Body of pancreas (tissue), 4 donors: Measurements from ENCODE around the gene SPDYE3. TPM values are rescaled to one million over a fixed set of nuclear protein-coding genes. Genes with fewer than 3 reads are reported as not detected.
"Not testable (repeated sequence)": the region's sequence is repeated elsewhere in the genome, so short reads cannot be mapped to it uniquely, and the experiment has no call there.

Experiments
- ATAC-seq: fragments of 150-250 bp; one replicate; pipeline ENCODE4 v1.9.1; 2016
- DNase-seq, 4 donors: peaks; one replicate each; pipeline ENCODE4 v3.0.0-alpha.2; 2019
- H3K27ac ChIP-seq, 4 donors: fragments of 200-600 bp; sonication (generic); 1 replicate in 3 of 4; 2 replicates in 1 of 4; pipeline versions ENCODE4 v1.5.1 to v1.6.1; 2016 to 2019; ENCODE audit warnings: mild to moderate bottlenecking in 1 of 4, mixed read lengths in 1 of 4, moderate library complexity in 1 of 4
- H3K27me3 ChIP-seq, 2 donors: fragments of 200-600 bp; sonication (generic); one replicate each; pipeline ENCODE4 v1.6.0; 2016; ENCODE audit warnings: mild to moderate bottlenecking in 1 of 2
- H3K36me3 ChIP-seq, 2 donors: fragments of 200-600 bp; sonication (generic); replicated peaks in 1 of 2; 2 replicates each; pipeline ENCODE4 v1.5.1; 2016; ENCODE audit warnings: low read depth in 2 of 2; ENCODE audit not compliant: insufficient read depth in 1 of 2
- H3K4me1 ChIP-seq: fragments of 200-600 bp; sonication (generic); one replicate; pipeline ENCODE4 v1.6.0; 2016
- H3K4me3 ChIP-seq, 2 donors: fragments of 200-600 bp; sonication (generic); 1 replicate in 1 of 2; 2 replicates in 1 of 2; pipeline ENCODE4 v1.5.1; 2016 to 2019
- H3K9me3 ChIP-seq, 3 donors: fragments of 200-600 bp; sonication (generic); 1 replicate in 2 of 3; 2 replicates in 1 of 3; pipeline ENCODE4 v1.5.1; 2016
- POLR2A ChIP-seq, 3 donors: fragments of 450-650 bp; IDR thresholded peaks; one replicate each; pipeline ENCODE4 v1.6.1; 2016; ENCODE audit warnings: antibody characterized with exemption in 3 of 3, mild to moderate bottlenecking in 2 of 3
- WGBS, 2 donors: methylation state at CpG; one replicate each; pipeline ENCODE4 v1.1.5; 2017; 5-methylcytosine and 5-hydroxymethylcytosine counted together
- intact Hi-C: fragments of 100-400 bp; cut with DNase I; formaldehyde crosslinking; loops from one replicate; pipeline ENCODE4 v1.15.1; 2023
- total RNA-seq, 2 donors: library from RNA; depleted of rRNA; stranded (reverse); fragments of >200 nt; gene quantifications; one replicate each; pipeline ENCODE4 v1.1.0, GENCODE V29; 2016
- TF ChIP-seq, protein P1 (sequence below), 7 experiments: fragments of 450-650 bp in 4 of 7; fragments of 200-600 bp in 3 of 7; sonication (generic) in 3 of 7; IDR thresholded peaks; one replicate each; pipeline ENCODE4 v1.5.1; 2016 to 2019; ENCODE audit warnings: antibody characterized with exemption in 7 of 7

Gene SPDYE3
- total RNA-seq, 2 donors from 2014 or later = not detected

DNA sequence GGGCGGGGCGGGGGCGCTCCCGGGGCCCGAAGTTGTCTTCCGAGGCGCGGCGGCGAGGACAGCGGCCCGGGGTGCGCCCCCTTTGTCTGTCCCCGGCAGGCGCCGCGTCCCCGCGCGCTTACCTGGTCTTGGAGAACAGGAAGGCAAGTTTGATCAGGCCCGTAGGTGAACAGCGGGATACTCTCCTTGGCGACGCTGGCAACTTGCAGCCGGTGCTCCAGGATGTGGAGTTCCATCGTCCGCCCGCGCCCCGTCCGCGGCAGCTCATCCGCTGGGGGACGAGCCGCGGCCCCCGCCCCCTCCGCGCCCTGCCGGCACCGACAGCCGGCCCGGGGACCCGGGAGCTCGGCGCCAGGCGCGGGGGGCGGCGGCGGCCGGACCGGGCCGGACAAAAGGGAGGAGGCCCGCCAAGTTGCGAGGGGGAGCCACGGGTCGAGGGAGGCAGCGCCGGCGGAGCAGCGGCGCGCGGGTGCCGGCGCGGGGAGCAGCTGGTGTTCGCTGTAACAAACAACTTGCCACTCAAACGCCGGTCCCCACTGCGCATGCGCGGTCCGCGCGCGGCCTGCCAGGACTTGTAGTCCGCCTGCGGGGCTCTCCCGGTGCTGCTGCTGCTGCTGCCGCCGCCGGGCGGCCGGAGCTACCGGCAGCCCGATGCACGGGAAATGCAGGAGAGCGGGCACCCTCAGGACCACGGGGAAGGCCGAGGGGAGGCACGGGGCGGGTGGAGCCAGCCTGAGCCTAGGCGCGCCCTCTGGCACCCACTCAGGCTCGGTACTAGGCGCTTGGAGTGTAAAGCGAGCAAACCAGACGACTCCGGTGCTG lies 35.6 kb upstream of the SPDYE3 start:
- Histone ChIP-seq H3K4me1 (peaks cover 24% of the 10 kb centered on the region), H3K36me3 (no peaks in the 10 kb centered on the region), H3K27me3 (no peaks in the 10 kb centered on the region), H3K4me3 (peak overlapping the region; percentile 55 to 61), H3K27ac (peak overlapping the region; percentile 64 to 81 (median 78)), H3K9me3 (no peaks in the 10 kb centered on the region)
- ATAC-seq = peak; percentile 89
- peak; percentile 98 to 99 (median 99) for DNase-seq
- intact Hi-C loops = no loop called here
- 0 to 1% methylated on average over 2 to 99 of the region's 101 CpGs for WGBS, 2 donors
- TF ChIP-seq, protein P1, sequence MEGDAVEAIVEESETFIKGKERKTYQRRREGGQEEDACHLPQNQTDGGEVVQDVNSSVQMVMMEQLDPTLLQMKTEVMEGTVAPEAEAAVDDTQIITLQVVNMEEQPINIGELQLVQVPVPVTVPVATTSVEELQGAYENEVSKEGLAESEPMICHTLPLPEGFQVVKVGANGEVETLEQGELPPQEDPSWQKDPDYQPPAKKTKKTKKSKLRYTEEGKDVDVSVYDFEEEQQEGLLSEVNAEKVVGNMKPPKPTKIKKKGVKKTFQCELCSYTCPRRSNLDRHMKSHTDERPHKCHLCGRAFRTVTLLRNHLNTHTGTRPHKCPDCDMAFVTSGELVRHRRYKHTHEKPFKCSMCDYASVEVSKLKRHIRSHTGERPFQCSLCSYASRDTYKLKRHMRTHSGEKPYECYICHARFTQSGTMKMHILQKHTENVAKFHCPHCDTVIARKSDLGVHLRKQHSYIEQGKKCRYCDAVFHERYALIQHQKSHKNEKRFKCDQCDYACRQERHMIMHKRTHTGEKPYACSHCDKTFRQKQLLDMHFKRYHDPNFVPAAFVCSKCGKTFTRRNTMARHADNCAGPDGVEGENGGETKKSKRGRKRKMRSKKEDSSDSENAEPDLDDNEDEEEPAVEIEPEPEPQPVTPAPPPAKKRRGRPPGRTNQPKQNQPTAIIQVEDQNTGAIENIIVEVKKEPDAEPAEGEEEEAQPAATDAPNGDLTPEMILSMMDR (IDR thresholded peaks at IDR 0.05) = peak; percentile 9 to 70 (median 54)
- TF ChIP-seq POLR2A (IDR thresholded peaks at IDR 0.05) = peak; percentile 52 to 58 (median 54)

DNA sequence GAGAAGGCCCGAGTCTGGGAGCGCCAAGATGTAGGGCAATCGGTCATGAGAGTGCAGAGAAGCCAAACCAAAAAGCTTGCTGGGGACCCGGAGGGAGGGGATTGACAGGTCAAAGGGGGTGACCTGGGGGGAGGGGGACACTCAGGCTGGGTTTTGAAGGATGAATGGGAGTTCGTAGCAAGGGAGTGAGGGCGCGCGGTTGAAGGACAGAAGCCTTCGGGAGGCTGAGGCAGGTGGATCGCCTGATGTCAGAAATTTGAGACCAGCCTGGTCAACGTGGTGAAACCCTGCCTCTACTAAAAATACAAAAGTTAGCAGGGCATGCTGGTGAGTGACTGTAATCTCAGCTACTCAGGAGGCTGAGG lies 35.0 kb upstream of the SPDYE3 start:
- H3K36me3 ChIP-seq, ATAC-seq, intact Hi-C loops, DNase-seq, H3K9me3 ChIP-seq, H3K27me3 ChIP-seq: not testable (repeated sequence)
- peak overlapping the region in 3 of 4 donors; percentile 64 to 81 (median 80) for H3K27ac ChIP-seq
- peak overlapping the region in 1 of 2 donors; percentile 55 for H3K4me3 ChIP-seq
- WGBS, 2 donors = 42 to 48% methylated on average over 11 of the region's 11 CpGs
- peaks cover 18% of the 10 kb centered on the region for H3K4me1 ChIP-seq

DNA sequence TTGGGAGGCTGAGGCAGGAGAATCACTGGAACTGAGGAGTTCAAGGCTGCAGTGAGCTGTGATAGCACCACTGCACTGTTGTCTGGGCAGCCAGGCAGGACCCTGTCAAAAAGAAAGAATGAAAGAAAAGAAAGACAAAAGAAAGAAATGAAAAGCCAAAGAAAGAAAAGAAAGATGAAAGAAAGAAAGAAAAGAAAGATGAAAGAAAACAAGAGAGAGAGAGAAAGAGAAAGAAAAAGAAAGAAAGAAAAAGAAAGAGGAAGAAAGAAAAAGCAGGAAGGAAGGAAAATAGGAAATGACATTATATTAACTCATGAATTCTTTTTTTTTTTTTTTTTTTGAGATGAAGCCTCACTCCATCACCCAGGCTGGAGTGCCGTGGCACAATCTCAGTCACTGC lies 32.4 kb upstream of the SPDYE3 start:
- TF ChIP-seq, protein P1 (IDR thresholded peaks at IDR 0.05) = no peak
- no peak for TF ChIP-seq POLR2A (IDR thresholded peaks at IDR 0.05)
- DNase-seq (no peak), ATAC-seq (no peak)
- Histone ChIP-seq H3K4me1 (peaks cover 5% of the 10 kb centered on the region), H3K4me3 (no peak overlapping the region), H3K27me3 (no peaks in the 10 kb centered on the region), H3K27ac (no peak overlapping the region), H3K36me3 (no peaks in the 10 kb centered on the region), H3K9me3 (no peaks in the 10 kb centered on the region)
- intact Hi-C loops = no loop called here
- WGBS, 2 donors = 50 to 88% methylated on average over 1 of the region's 1 CpG

DNA sequence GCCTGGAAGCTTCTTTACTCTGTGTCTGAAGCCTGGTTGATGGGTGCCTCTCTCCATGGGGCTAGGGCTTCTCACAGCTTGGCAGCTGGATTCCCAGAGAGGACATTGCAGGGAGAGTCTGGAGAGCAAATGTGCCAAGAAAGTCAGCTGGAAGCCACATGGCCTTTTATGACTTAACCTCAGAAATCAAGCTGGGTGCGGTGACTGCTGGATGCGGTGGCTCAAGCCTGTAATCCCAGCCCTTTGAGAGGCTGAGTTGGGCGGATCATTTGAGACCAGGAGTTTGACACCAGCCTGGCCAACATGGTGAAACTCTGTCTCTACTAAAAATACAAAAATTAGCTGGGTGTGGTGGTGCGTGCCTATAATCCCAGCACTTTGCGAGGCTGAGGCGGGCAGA lies 31.4 kb upstream of the SPDYE3 start:
- 100% methylated on average over 6 of the region's 6 CpGs; no CpG with 5 or more reads in 1 of the 2 donors for WGBS, 2 donors
- H3K27ac ChIP-seq, H3K4me3 ChIP-seq, H3K9me3 ChIP-seq, H3K4me1 ChIP-seq, ATAC-seq, H3K36me3 ChIP-seq, DNase-seq, intact Hi-C loops, H3K27me3 ChIP-seq: not testable (repeated sequence)

DNA sequence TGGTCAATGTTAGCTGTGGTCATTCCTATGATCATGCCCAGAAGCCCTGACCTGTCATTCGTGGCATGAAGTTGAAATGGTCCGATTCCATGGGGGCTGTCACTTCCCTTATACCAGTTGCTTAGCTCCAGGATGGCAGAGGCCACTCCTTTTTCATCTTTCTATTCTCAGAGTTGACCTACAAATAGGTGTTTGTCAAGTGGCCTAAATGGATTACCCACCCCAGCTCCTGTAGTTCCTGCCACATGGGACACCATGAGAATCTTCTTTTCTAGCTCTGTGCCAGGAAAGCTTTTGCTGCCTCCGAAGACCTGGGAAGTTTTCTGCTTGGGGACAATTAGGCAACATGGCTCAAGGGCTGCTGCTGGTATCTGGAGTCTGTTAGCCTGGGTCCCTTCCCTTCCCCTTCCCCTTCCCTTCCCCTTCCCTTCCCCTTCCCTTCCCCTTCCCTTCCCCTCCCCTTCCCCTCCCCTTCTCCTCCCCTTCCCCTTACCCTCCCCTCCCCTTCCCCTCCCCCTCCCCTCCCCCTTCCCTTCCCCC lies 25.4 kb upstream of the SPDYE3 start:
- 84 to 88% methylated on average over 3 of the region's 3 CpGs for WGBS, 2 donors
- H3K9me3 ChIP-seq, H3K27ac ChIP-seq, DNase-seq, intact Hi-C loops, H3K4me3 ChIP-seq, H3K36me3 ChIP-seq, ATAC-seq, H3K4me1 ChIP-seq, H3K27me3 ChIP-seq: not testable (repeated sequence)

DNA sequence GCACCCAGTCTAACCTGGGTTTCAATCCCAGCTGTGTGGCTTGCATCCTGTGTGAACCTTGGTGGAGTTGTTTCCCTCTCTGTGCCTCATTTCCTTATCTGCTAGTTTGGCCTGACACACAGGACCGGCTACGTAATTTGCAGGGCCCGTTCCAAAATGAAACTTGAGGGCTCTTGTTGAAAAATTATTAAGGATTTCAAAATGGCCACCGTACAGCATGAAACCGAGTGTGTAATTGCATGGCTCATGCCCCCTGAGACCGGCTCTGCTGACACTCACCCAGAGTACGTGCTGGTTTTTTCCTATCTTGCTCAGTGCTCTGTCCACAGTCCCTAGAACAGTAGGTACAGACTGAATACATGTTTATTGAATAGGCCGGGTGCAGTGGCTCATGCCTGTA lies 24.4 kb upstream of the SPDYE3 start:
- H3K27me3 ChIP-seq, H3K4me3 ChIP-seq, H3K27ac ChIP-seq, ATAC-seq, H3K4me1 ChIP-seq, intact Hi-C loops, H3K36me3 ChIP-seq, H3K9me3 ChIP-seq, DNase-seq: not testable (repeated sequence)
- WGBS, 2 donors = 96 to 100% methylated on average over 3 to 8 of the region's 8 CpGs

DNA sequence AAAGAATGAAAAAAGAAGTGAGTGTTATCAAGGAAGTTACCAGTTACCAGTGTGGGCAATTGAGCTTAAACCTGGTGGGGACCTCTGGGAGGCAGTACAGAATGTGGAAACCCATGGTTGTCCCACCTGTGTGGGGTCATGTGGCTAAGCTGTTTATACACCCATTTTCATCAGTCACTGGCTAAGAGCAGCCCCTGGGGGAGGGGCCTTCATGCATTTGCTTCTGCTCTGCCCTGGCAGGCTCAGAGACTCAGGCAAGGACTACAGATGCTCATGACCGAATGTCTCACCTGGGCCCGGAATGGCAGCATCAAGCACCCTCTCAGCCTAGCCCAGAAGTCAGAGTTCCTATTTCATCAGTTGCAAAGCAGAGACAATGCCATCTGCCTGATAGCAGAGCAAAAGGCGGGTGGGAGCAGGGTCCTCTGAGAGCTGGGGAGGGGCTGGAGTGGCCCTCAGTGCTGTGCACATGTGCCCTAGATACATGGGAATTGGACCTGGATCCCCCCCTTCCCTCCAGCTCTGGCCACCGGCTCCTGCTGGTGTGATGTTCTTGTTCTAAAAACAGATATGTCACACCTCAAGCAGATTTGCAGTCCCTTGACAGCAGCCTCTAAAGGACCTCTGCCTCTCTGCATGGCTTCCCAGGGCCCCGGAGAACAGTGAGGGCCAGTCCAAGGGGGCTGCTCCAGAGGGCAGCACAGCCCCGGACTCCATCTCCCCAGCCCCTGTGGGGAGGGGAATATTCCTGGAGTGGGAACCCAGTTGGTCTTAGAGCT lies 20.1 kb upstream of the SPDYE3 start:
- H3K27ac ChIP-seq, H3K36me3 ChIP-seq, H3K4me1 ChIP-seq, intact Hi-C loops, H3K4me3 ChIP-seq, H3K9me3 ChIP-seq, ATAC-seq, H3K27me3 ChIP-seq, DNase-seq: not testable (repeated sequence)
- 67 to 79% methylated on average over 1 to 6 of the region's 6 CpGs for WGBS, 2 donors

DNA sequence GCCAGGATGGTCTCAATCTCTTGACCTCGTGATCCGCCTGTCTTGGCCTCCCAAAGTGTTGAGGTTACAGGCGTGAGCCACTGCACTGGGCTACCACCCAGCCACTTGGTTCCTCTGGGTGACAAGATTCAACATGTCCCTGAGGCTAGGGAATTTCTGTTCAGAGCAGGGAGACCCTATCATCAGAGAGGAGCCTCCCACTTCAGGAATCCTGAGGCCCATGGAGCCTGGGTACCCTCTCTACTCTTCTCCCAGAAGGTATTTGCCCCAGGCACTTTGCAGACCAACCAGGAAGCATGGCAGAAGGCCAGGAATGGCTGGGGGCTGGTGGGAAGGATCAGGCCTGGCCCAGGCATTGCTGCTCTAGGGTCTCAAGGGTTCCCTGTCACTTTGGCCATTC lies 19.2 kb upstream of the SPDYE3 start:
- H3K27ac ChIP-seq, ATAC-seq, intact Hi-C loops, DNase-seq, H3K9me3 ChIP-seq, H3K4me3 ChIP-seq, H3K27me3 ChIP-seq, H3K36me3 ChIP-seq, H3K4me1 ChIP-seq: not testable (repeated sequence)
- 100% methylated on average over 3 of the region's 3 CpGs for WGBS, 2 donors

DNA sequence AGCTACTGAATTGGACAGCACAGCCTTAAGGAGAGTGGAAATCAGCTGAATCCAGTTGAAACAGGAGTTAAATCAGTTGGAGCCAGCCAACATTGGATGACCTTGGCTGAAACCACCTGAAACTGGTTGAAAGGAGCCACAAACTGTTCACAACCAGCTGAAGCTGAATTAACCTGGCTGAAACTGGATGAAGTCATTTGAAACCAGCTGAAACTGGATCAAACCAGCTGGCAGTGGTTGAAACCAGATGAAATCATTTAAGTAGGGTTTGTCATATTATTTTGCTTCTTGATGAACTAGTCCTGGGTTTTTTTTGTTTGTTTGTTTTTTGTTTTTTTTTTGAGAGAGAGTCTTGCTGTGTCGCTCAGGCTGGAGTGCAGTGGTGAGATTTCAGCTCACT lies 15.3 kb upstream of the SPDYE3 start:
- WGBS, 2 donors = 45 to 67% methylated on average over 1 of the region's 1 CpG
- peak in 1 of 4 donors; percentile 24 for DNase-seq
- ATAC-seq, H3K27me3 ChIP-seq, H3K4me1 ChIP-seq, H3K36me3 ChIP-seq, H3K27ac ChIP-seq, H3K4me3 ChIP-seq, H3K9me3 ChIP-seq, intact Hi-C loops: not testable (repeated sequence)
